Upper lobe of right lung (tissue), 1 donor: ENCODE measurements around the gene SEZ6. TPM values are rescaled to one million over a fixed set of nuclear protein-coding genes. Genes with fewer than 3 reads are reported as not detected.

ENCODE experiments used
- ATAC-seq: fragments of 200-7000 bp; cut with Tn5 transposase; one replicate; pipeline ENCODE4 v1.9.1; 2020; ENCODE audit warnings: mild to moderate bottlenecking, moderate library complexity
- DNase-seq: peaks from one replicate; pipeline ENCODE4 v3.0.0-alpha.2; 2020
- H3K27ac ChIP-seq: fragments of 200-600 bp; one replicate; pipeline ENCODE4 v1.8.0; 2022
- H3K27me3 ChIP-seq: fragments of 200-600 bp; one replicate; pipeline ENCODE4 v1.8.0; 2022; ENCODE audit warnings: mild to moderate bottlenecking
- H3K36me3 ChIP-seq: fragments of 200-600 bp; one replicate; pipeline ENCODE4 v1.8.0; 2022
- H3K4me1 ChIP-seq: fragments of 200-600 bp; one replicate; pipeline ENCODE4 v1.8.0; 2022
- H3K4me3 ChIP-seq: fragments of 200-600 bp; one replicate; pipeline ENCODE4 v1.8.0; 2022; ENCODE audit warnings: mild to moderate bottlenecking
- H3K9me3 ChIP-seq: fragments of 200-600 bp; one replicate; pipeline ENCODE4 v1.8.0; 2022
- intact Hi-C: fragments of 100-400 bp; cut with DNase I; formaldehyde crosslinking; loops from one replicate; pipeline ENCODE4 v1.11.0; 2022
- total RNA-seq: library from RNA; stranded (reverse); fragmentation: NEBNext Ultra II Directional; extraction: Animal tissue kit (Norgen Biotek cat#: 25700); gene quantifications from one replicate; pipeline ENCODE4 v1.2.1, GENCODE V29; 2021
- TF ChIP-seq, protein P1 (sequence below): fragments of 200-600 bp; IDR thresholded peaks from one replicate; pipeline ENCODE4 v1.8.0; 2022; ENCODE audit warnings: antibody characterized with exemption
- donor health status: DM: no; HTN: yes; CAD: no; lungs with severe emphysema.

The SEZ6 gene
- total RNA-seq, 1 donor from 2014 or later, result not detected

DNA sequence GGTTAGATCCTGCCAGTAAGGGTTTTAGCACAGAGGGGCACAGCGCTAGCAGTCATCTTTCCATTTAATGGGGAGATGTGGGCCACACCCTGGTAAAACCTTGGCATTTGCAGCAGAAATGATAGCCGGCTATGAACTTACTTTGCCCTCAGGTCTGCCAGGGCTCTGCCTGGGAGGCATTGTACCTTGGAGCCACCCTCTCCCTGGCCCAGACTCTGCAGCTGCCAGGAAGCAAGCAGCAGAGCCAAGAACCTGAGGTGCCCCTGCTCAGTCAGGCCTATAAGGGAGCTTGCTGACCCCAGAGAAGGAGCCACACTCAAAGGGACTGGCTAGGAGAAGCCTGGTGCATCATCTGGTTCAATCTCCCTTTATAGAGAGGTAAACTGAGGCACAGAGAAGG is 30.8 kb downstream of the SEZ6 start:
- H3K36me3 ChIP-seq, result no peaks in the 10 kb centered on the region
- H3K4me1 ChIP-seq, result peaks cover 17% of the 10 kb centered on the region
- H3K4me3 ChIP-seq, result no peak overlapping the region
- ATAC-seq (no peak), DNase-seq (no peak)
- TF ChIP-seq, protein P1, sequence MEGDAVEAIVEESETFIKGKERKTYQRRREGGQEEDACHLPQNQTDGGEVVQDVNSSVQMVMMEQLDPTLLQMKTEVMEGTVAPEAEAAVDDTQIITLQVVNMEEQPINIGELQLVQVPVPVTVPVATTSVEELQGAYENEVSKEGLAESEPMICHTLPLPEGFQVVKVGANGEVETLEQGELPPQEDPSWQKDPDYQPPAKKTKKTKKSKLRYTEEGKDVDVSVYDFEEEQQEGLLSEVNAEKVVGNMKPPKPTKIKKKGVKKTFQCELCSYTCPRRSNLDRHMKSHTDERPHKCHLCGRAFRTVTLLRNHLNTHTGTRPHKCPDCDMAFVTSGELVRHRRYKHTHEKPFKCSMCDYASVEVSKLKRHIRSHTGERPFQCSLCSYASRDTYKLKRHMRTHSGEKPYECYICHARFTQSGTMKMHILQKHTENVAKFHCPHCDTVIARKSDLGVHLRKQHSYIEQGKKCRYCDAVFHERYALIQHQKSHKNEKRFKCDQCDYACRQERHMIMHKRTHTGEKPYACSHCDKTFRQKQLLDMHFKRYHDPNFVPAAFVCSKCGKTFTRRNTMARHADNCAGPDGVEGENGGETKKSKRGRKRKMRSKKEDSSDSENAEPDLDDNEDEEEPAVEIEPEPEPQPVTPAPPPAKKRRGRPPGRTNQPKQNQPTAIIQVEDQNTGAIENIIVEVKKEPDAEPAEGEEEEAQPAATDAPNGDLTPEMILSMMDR, result no peak
- intact Hi-C loops, result no loop called here
- H3K27ac ChIP-seq, result no peak overlapping the region
- H3K9me3 ChIP-seq, result no peaks in the 10 kb centered on the region
- no peaks in the 10 kb centered on the region for H3K27me3 ChIP-seq

DNA sequence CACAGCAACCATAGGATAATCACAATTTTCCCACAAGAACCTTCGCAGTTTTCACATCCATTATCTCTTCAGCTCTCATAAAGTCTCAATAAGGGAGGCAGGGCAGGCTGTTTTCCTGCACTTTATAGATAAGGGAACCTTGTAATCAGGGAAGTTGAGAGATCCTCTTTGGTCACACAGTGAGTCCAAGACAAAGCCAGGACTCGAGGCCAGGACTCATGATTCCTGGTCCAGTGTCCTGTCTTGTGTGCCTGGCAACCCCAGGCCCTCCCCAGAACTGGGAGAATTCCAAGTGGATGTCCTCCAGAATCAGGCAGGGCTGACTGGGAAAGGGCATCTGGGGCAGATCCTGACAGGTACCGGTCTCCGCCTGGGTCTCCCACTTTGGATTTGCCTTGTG is 31.4 kb downstream of the SEZ6 start:
- intact Hi-C loops, result no loop called here
- ATAC-seq, result no peak

DNA sequence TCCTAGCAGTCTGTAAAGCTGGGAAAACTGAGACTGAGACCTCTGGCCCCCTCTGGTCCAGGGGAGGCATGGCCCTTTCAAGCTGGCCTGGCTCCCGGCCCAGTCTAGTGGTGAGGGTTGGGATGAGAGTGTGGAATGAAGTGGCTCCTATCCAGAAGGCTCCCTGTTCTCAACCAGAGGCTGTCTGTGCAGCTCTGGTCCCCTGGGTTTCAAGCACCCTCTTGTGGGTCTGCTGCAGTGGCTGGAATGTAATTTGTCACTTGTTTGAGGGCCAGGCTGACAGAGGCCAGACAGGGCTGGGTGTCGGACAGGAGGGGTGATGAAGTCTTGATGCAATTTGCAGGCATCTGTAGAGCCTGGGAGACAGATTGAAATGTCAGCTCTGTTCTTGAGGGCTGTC is 32.4 kb downstream of the SEZ6 start:
- no peaks in the 10 kb centered on the region for H3K27me3 ChIP-seq
- ATAC-seq (peak; percentile 73), DNase-seq (peak; percentile 77)
- no peaks in the 10 kb centered on the region for H3K36me3 ChIP-seq
- intact Hi-C loops, result no loop called here
- H3K4me3 ChIP-seq, result no peak overlapping the region
- TF ChIP-seq, protein P1, result no peak
- H3K4me1 ChIP-seq, result peaks cover 21% of the 10 kb centered on the region
- H3K9me3 ChIP-seq, result no peaks in the 10 kb centered on the region
- H3K27ac ChIP-seq, result no peak overlapping the region

More for the DNA sequence above, 31.4 kb downstream of the SEZ6 start:
- TF ChIP-seq, protein P1, result no peak
- Histone ChIP-seq H3K27ac (no peak overlapping the region), H3K27me3 (no peaks in the 10 kb centered on the region), H3K4me3 (no peak overlapping the region), H3K36me3 (no peaks in the 10 kb centered on the region), H3K9me3 (no peaks in the 10 kb centered on the region), H3K4me1 (peaks cover 21% of the 10 kb centered on the region)
- DNase-seq, result no peak

DNA sequence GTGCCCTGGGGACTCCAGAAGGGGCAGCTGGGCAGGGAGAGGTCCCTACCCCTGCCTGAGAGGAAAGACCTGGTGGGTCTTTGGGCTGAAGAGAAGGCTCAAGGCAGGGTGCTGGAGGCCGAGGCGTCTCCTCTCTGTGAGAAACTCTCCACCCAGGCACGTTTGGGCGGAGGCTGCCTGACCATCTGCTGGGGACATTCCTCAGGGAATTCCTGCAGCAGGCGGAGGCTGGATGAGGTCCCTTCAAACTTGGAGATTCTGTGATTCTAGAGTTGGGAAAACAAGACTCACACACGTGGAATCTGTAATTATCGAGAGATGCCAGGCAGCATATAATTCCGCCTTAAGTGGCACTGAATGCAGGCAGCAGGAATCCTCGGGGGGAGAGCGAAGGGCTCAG is 33.4 kb downstream of the SEZ6 start:
- intact Hi-C loops, result no loop called here
- Histone ChIP-seq H3K9me3 (no peaks in the 10 kb centered on the region), H3K27me3 (no peaks in the 10 kb centered on the region), H3K4me1 (peaks cover 21% of the 10 kb centered on the region), H3K27ac (no peak overlapping the region), H3K4me3 (no peak overlapping the region), H3K36me3 (no peaks in the 10 kb centered on the region)
- TF ChIP-seq, protein P1, result no peak
- ATAC-seq (peak; percentile 46), DNase-seq (no peak)

DNA sequence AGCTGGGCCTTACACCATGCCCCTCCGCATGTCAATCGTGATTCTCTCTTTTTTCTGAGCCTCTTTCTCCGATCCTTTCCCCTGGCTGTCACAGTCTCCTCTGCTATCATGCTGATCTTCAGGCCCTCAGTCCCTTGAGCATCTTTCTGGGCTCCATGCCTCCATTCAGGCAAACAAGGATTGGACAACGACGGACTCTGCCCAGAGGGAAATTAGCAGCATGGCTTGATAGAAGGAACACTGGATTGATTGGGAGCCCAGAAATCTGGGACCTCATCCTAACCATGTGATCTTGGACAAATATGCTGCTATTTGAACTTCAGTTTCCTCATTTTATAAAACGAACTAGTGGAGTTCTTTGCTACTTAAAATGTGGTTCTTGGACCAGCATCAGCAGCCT is 35.0 kb downstream of the SEZ6 start:
- TF ChIP-seq, protein P1, result no peak
- H3K9me3 ChIP-seq, result no peaks in the 10 kb centered on the region
- DNase-seq, result no peak
- H3K27me3 ChIP-seq, result no peaks in the 10 kb centered on the region
- H3K36me3 ChIP-seq, result no peaks in the 10 kb centered on the region
- ATAC-seq, result no peak
- no peak overlapping the region for H3K27ac ChIP-seq
- no peak overlapping the region for H3K4me3 ChIP-seq
- intact Hi-C loops, result no loop called here
- H3K4me1 ChIP-seq, result peaks cover 21% of the 10 kb centered on the region
